ENCODE data around the gene CPEB2.

GRCh38 chr4:15037923-15038541 is 35.8 kb downstream of the CPEB2 start:
- no peak for TF ChIP-seq SAFB2 (IDR thresholded peaks at IDR 0.05; ENCODE audit: borderline replicate concordance, low read depth, low read length, severe bottlenecking)
- TF ChIP-seq BCLAF1 (IDR thresholded peaks at IDR 0.05; ENCODE audit: borderline replicate concordance in 1 of 2, control insufficient read depth in 1 of 2, low read depth in 2 of 2, low read length in 1 of 2) = no peak
- no peak for TF ChIP-seq ZFP36 (IDR thresholded peaks at IDR 0.05; ENCODE audit: low read depth, low read length, partially characterized antibody)
- no peak for TF ChIP-seq POLR2A (conservative IDR thresholded peaks at IDR 0.05)
- TF ChIP-seq PTTG1 (tag; IDR thresholded peaks at IDR 0.05; ENCODE audit: low read depth) = no peak
- TF ChIP-seq RBBP5 (IDR thresholded peaks at IDR 0.05; ENCODE audit: borderline replicate concordance, insufficient read depth, low read length, poor library complexity, severe bottlenecking) = no peak
- no peak for TF ChIP-seq CTCF (IDR thresholded peaks at IDR 0.05 in 2 of 3, conservative IDR thresholded peaks at IDR 0.05 in 1 of 3; ENCODE audit: insufficient read depth in 2 of 3, low read depth in 1 of 3, low read length in 3 of 3)
- no peak for TF ChIP-seq PHTF2 (CRISPR knock-in tag; IDR thresholded peaks at IDR 0.05)
- TF ChIP-seq SETDB1 (IDR thresholded peaks at IDR 0.05; ENCODE audit: low read length) = no peak
- TF ChIP-seq CBFB (CRISPR knock-in tag; IDR thresholded peaks at IDR 0.05) = no peak
- TF ChIP-seq MITF (IDR thresholded peaks at IDR 0.05) = no peak
